Lower leg skin (tissue), 3 donors: ENCODE results near the gene CTNND2.

Experiments
- CTCF ChIP-seq, 3 donors: fragments of 450-650 bp; IDR thresholded peaks; one replicate each; pipeline ENCODE4 v1.5.1; 2016; ENCODE audit warnings: antibody characterized with exemption in 3 of 3, mild to moderate bottlenecking in 3 of 3, moderate library complexity in 2 of 3
- POLR2A ChIP-seq, 2 donors: fragments of 450-650 bp; IDR thresholded peaks; one replicate each; pipeline ENCODE4 v1.6.1; 2016 to 2017; ENCODE audit warnings: antibody characterized with exemption in 2 of 2, mild to moderate bottlenecking in 1 of 2, moderate library complexity in 1 of 2

GRCh38 chr5:11733185-11733839 lies 170.9 kb downstream of the CTNND2 start:
- TF ChIP-seq POLR2A (IDR thresholded peaks at IDR 0.05) (no peak), CTCF (IDR thresholded peaks at IDR 0.05) (no peak)
